ENCODE measurements around the gene NDRG3. TPM values are rescaled to one million over a fixed set of nuclear protein-coding genes. Genes with fewer than 3 reads are reported as not detected.
A peak's percentile ranks its signal among the peaks of the same experiment; 100 is the strongest.
"Not testable (repeated sequence)": the region's sequence is repeated elsewhere in the genome, so short reads cannot be mapped to it uniquely, and the experiment has no call there.

NDRG3 gene
- total RNA-seq, 1 donor from 2014 or later: 21.1 TPM

- no peaks in the 10 kb centered on the region for H3K27me3 ChIP-seq
- no peaks in the 10 kb centered on the region for H3K9me3 ChIP-seq
- no peak overlapping the region for H3K27ac ChIP-seq
- peak overlapping the region in 1 of 2 donors; percentile 25 for H3K4me3 ChIP-seq
- no peak for DNase-seq (ENCODE audit: extremely low spot score in 2 of 2)
- intact Hi-C loops (cut with DNase I): no loop called here
- H3K4me1 ChIP-seq: no peaks in the 10 kb centered on the region
- no peaks in the 10 kb centered on the region for H3K36me3 ChIP-seq
- TF ChIP-seq POLR2AphosphoS5 (IDR thresholded peaks at IDR 0.05; ENCODE audit: insufficient read depth in 1 of 2, low read depth in 1 of 2): no peak
- TF ChIP-seq POLR2A (IDR thresholded peaks at IDR 0.05): no peak
- no peak for TF ChIP-seq CTCF (IDR thresholded peaks at IDR 0.05)
These were observed 101.2 kb downstream of the NDRG3 start for GRCh38 chr20:36644706-36645095.

- no peak overlapping the region for H3K27ac ChIP-seq
- no peak overlapping the region for H3K4me3 ChIP-seq
- intact Hi-C loops (cut with DNase I): no loop called here
- no peak for DNase-seq (ENCODE audit: extremely low spot score in 2 of 2)
- H3K9me3 ChIP-seq: no peaks in the 10 kb centered on the region
- H3K36me3 ChIP-seq: no peaks in the 10 kb centered on the region
- H3K27me3 ChIP-seq: no peaks in the 10 kb centered on the region
- H3K4me1 ChIP-seq: no peaks in the 10 kb centered on the region
- TF ChIP-seq POLR2A (IDR thresholded peaks at IDR 0.05) (no peak), POLR2AphosphoS5 (IDR thresholded peaks at IDR 0.05; ENCODE audit: insufficient read depth in 1 of 2, low read depth in 1 of 2) (no peak), CTCF (IDR thresholded peaks at IDR 0.05) (no peak)
These were observed 101.7 kb downstream of the NDRG3 start for GRCh38 chr20:36644032-36644705.

GRCh38 chr20:36642136-36642535 is 103.8 kb downstream of the NDRG3 start:
- Histone ChIP-seq H3K27me3 (no peaks in the 10 kb centered on the region), H3K4me1 (no peaks in the 10 kb centered on the region), H3K36me3 (no peaks in the 10 kb centered on the region), H3K4me3 (no peak overlapping the region), H3K27ac (no peak overlapping the region), H3K9me3 (no peaks in the 10 kb centered on the region)
- intact Hi-C loops (cut with DNase I): no loop called here
- no peak for TF ChIP-seq CTCF (IDR thresholded peaks at IDR 0.05)
- no peak for TF ChIP-seq POLR2A (IDR thresholded peaks at IDR 0.05)
- TF ChIP-seq POLR2AphosphoS5 (IDR thresholded peaks at IDR 0.05; ENCODE audit: insufficient read depth in 1 of 2, low read depth in 1 of 2): no peak
- no peak for DNase-seq (ENCODE audit: extremely low spot score in 2 of 2)

GRCh38 chr20:36641506-36641843 is 104.4 kb downstream of the NDRG3 start:
- Histone ChIP-seq H3K4me3 (no peak overlapping the region), H3K27me3 (no peaks in the 10 kb centered on the region), H3K4me1 (no peaks in the 10 kb centered on the region), H3K36me3 (no peaks in the 10 kb centered on the region), H3K27ac (no peak overlapping the region), H3K9me3 (no peaks in the 10 kb centered on the region)
- intact Hi-C loops (cut with DNase I): no loop called here
- DNase-seq (ENCODE audit: extremely low spot score in 2 of 2): no peak
- no peak for TF ChIP-seq CTCF (IDR thresholded peaks at IDR 0.05)
- no peak for TF ChIP-seq POLR2AphosphoS5 (IDR thresholded peaks at IDR 0.05; ENCODE audit: insufficient read depth in 1 of 2, low read depth in 1 of 2)
- no peak for TF ChIP-seq POLR2A (IDR thresholded peaks at IDR 0.05)

GRCh38 chr20:36638876-36639400 is 107.0 kb downstream of the NDRG3 start:
- H3K27ac ChIP-seq; intact Hi-C loops (cut with DNase I); H3K4me3 ChIP-seq: not testable (repeated sequence)

More at GRCh38 chr20:36638876-36639400, 107.0 kb downstream of the NDRG3 start:
- H3K36me3 ChIP-seq; H3K27me3 ChIP-seq; DNase-seq (ENCODE audit: extremely low spot score in 2 of 2); H3K9me3 ChIP-seq; H3K4me1 ChIP-seq: not testable (repeated sequence)

Data from vagina (tissue), 2 donors.